Glomerular visceral epithelial cell (primary cell): ENCODE measurements around the gene MTX1.
A peak's percentile ranks its signal among the peaks of the same experiment; 100 is the strongest.
"Not testable (repeated sequence)": the region's sequence is repeated elsewhere in the genome, so short reads cannot be mapped to it uniquely, and the experiment has no call there.

Source experiments
- DNase-seq: peaks from one replicate; pipeline ENCODE4 v3.0.0-alpha.2; 2016; ENCODE audit errors: extremely low spot score

MTX1 gene

DNA sequence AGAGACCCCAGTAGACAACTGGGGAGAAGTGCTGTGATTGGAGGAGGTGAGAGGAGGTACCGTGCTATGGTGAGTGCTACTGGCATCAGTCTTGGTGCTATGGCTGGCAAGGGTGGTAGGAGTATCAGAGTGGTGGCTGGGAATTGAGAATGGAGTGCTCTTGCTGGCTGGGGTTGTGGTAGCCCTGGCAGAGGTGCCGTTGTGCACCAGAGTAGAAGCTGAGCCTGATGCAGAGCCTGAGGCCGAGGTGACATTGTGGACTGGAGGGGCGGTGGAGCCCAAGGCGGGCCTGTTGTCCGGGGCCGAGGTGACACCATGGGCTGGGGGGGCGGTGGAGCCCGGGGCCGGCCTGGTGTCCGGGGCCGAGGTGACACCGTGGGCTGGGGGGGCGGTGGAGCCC, 20.2 kb upstream of the MTX1 start:
- no peak for DNase-seq

DNA sequence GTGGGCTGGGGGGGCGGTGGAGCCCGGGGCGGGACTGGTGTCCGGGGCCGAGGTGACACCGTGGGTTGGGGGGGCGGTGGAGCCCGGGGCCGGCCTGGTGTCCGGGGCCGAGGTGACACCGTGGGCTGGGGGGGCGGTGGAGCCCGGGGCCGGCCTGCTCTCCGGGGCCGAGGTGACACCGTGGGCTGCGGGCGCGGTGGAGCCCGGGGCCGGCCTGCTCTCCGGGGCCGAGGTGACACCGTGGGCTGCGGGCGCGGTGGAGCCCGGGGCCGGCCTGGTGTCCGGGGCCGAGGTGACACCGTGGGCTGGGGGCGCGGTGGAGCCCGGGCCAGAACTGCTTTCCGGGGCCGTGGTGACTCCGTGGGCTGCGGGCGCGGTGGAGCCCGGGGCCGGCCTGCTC, 18.6 kb upstream of the MTX1 start:
- not testable (repeated sequence) for DNase-seq

DNA sequence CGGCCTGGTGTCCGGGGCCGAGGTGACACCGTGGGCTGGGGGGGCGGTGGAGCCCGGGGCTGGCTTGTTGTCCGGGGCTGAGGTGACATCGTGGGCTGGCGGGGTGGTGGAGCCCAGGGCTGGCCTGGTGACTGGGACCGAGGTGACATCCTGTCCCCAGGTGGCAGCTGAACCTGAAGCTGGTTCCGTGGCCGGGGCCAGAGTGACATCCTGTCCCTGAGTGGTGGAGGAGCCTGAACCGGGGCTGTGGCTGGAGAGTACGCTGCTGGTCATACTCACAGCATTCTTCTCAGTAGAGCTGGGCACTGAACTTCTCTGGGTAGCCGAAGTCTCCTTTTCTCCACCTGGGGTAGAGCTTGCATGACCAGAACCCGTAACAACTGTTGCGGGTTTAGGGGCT, 16.6 kb upstream of the MTX1 start:
- no peak for DNase-seq

DNA sequence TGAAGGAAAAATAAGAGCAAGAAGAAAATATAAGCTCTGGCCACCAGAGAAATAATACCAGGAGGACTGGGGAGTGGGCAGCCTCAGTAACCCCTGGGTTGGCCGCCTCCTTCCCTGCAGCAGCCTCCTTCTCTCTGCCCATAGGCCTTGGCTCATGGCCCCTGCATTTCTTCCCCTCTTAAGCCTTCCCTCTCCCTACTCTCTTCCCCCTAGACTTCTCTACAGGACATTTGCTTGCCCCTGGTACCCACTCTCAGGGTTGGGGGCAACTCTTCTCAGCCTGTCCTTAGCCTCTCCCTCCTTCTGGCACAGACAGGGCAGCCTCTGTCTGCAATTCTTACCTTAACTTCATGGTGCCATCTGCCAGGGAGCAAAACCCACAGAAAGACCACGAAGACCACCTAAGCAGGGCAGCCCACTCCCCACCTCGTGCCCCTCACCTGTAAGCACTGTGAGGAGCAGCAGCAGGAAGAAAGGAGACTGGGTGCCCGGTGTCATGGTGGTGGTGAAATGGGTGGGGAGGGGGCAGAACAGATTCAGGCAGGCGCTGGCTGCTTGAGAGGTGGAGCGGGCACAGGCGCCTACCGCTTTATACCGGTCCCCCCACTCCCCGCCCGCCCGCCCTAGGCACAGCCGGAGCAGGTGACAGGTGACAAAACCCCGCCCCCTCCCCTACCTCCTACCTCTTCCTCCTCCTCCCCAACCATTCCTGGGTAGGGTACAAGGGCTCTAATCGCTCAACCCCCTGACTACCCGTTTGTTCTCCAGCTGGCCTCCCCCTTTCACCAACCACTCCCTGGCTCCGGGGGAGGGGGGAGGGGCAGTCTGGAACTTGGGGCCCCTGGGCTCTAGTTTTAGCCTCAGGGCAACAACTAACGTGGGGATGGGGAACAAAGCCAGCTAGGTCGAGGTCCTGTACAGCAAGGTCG, 15.9 kb upstream of the MTX1 start:
- DNase-seq = no peak

DNA sequence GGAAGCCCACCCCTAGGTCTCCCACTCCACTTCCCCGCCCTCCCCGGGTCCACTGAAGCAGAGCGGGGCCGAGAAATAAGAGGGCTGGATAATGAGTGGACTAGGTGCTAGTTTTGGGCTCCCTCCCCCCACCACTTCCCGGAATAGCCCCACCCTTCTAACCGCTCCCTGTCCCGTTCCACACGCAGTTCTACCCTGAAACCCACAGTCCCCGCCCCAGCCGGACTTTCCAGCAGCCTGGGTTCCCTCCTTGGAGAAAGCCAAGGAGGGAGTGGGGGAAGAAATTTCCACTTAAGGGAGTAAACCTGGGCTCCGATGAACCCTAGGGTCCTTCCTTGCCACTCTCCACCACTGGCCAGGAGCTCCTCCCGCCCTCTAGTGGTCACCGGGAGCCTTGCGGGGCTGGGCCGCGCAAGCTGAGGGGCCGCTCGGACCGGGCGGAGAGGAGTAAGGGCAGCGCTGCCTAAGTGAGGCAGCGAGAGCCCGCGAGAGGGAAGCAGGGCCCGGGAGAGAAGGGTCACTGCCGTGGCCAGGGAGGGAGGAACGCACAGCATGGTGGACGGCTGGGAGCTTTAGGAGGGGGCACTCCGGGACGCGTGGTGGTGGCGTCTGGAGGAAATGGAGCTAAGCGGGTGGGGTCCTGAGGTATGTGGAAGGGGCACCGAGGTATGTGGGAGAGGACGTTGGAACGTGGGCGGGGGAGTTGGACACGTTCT, 15.1 kb upstream of the MTX1 start:
- DNase-seq = peak; percentile 96

DNA sequence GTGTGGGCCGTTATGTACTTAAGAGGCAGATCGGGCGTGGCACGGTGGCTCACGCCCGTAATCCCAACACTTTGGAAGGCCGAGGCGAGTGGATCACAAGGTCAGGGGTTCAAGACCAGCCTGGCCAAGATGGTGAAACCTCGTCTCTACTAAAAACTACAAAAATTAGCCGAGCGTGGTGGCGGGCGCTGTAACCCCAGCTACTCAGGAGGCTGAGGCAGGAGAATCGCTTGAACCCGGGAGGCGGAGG, 14.6 kb upstream of the MTX1 start:
- DNase-seq = not testable (repeated sequence)

DNA sequence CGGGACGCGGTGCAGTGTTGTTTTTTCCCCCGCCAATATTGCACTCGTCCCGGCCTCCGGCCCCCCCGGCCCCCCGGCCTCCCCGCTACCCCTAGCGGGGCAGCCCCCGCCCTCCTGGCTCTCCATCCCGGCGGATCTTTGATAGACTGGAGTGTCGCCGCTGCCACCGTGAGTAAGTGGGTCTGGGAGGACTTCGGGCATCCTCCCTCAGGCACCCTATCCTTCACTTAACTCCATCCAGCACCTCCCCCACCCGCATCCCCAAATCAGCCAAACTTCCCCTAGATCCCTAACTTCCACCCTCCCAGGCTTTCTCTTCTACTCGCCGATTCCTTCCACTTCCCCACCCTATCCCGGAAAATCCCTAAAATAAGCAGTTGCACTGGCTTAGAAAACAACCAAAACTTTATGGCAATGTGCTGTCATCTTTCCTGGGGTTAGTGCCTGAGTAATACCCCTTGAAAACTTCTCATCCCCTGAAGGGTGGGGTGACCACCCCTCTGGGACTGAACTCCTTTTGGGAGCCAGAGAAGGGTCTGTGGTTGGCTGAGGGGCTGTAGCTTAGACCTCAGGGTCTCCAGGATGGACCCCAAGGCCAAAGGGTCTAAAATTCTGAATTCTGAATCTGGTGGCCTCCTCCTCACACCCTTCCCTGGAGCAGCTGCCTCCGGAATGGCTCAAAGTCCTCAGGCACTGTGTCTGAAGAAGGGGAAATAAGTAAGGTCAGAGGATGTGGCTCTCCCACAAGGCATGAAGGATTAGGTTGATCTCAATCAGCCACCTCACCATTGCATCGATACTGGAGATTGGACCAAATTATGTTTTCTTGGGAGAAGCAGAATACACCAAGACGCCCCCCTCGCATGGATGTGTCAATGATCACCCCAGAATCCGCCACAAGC, 13.0 kb upstream of the MTX1 start:
- DNase-seq = no peak

DNA sequence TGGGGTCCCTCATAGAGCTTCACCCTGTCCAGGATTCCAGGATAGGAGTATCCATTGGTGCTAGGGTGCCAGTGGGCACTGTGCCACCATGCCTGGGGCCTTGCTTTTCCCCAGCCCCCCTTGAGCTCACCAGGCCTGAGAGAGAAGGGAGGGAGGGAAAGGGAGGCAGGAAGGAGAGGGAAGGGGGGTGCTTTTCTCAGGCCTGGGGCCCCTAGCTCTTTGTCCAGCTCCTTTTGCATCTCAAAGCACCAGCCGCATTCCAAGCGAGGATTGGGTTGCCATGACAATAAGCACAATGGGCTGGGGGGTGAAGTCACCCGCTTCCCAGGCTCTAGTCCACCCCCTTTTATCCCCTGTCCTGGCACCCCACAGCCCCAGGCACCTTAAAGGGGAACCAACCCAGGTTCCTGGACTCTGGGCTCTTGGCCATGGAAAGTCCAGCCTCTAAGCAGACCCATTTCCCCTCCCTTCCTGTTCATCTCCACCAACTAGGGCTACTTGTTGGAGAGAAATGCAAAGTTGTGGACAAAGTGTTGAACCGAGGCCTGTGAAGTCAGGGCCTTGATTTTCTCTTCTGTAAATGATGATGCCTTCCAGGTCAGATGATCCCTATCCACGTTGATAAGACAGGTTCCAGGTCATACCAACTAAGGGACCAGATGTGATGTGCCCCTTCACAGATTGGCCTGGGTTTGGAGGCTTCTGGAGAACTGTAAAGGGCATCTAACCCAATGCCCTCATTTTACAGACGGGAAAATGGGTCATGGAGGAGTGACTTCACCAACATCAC, 12.2 kb upstream of the MTX1 start:
- peak; percentile 22 for DNase-seq

DNA sequence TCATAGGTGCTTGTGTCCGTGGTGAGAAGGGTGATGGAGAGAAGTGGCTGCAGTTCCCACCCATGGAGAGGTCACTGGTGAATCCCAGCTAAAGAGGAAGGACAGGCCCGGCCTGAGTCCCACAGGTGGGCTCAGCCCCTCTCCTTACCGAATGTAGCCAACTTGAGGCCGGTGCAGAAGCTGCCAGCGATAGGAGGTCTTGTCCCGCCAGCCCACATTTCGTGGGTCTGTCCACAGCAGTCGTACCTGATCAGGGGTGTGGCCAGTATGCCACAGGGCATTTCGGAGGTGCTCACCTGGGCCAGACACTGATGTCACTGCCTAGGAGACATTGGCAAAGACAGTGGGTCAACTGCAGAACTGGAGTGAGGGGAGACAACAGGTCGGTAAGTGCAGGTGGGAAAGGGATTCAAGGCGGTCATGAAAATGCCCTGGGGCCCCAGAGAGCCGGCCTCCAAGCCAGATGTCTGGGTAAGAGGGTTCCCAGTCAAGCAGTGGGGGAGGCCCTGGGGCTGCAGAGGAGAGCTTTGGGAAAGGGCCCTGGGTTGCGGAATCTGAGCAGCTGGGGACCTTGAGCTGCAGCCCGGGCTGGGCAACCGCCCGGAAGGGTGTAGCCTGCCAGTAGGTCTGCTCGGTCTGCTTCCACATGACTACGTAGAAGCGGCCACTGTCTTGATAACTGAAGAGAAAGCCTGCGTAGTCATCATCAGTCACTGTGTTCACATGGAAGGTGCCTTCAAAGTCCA, 11.4 kb upstream of the MTX1 start:
- DNase-seq = no peak

DNA sequence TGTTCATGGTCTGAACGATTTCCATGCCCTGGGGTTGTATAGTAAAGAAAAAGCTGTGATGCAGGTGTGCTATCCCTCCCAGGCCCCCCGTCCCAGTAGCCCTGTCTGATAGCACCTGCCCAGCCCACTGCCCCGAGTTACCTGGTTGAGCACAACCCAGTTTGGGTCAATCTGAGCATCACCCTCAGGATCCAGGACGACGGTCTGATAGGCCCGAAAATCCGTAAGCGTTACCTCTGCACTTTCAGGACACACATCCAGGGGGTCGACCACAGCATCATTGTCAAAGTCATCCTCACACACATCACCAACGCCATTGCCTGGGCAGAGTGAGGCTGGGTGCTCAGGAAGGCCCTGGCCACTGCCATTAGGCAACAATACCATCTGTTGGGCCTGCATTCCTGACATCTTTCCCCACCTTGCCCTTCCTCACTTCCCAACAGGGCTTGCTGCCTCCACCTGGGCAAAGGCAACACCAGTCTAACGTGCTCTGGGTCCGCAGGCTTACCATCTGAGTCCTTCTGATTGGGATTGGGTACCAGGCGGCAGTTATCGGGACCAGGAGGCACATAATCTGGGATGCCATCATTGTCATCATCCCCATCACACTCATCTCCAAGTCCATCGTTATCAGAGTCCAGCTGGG, 10.5 kb upstream of the MTX1 start:
- no peak for DNase-seq

DNA sequence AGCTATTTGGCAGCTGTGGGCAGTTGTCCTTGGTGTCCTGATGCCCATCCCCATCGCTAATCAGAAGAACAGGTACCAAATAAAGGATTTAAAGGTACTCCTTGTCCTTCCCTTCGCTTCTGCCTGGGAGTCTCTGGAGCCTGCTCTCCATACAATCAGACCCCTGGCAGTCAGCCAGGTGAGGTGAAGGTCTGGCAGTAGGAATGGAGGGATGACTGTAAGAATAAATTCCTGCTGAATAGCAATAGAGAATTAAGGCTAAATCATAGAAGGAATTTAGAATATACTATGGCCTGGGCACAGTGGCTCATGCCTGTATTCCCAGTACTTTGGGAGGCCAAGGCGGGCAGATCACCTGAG, 10.0 kb upstream of the MTX1 start:
- no peak for DNase-seq

DNA sequence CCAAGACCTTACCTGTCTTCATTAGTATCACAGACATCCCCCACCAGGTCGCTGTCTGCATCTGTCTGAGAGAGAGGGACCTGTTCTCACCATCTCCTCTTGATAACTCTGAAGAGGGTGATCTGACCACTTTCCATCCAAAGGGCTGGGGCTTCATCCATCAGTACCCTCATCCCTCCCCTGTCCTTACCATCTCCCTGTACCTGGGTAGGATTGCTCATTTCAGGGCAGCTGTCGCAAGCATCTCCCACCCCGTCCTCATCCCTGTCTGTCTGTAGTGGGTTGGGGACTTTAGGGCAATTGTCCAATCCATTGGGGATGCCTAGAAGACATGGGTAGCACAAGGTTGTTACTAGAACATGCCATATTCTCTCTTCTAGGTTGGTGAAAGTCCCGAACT, 8.7 kb upstream of the MTX1 start:
- DNase-seq = no peak

DNA sequence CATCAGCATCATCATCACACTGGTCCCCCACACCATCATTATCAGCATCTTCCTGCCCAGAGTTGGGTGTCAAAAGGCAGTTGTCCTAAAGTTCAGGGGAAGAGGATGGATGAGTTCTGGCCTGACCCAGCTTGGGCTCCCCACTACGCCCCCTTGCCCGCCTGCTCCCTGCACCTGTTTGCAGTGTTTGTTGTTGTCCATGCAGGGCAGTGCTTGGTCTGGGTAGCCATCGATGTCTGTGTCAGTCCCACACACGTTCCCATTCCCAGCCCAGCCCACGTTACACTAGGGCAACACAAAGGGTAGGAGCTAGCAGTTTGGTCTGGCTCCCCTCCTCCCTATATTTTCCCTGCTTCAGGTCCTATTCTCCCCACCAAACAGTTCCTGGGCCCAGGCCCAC, 7.6 kb upstream of the MTX1 start:
- no peak for DNase-seq

DNA sequence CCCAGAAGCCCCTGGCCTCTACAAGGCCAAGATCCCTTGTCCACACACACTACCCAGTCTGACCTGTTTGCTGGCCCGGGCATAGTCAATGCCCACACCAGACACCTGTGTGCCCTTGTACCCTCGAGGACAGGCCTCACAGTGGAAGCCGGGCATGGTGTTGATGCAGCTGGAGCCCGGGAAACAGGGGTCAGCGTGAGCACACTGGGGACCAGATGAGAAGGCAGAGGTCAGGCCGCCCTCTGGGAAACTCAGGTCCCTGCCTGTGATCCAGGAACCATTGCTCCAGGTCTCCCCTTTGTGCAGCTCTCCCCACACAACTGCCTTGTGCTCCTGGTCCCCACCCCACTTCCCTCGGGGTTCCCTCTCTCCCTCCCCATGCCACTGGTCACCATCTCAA, 6.3 kb upstream of the MTX1 start:
- no peak for DNase-seq

DNA sequence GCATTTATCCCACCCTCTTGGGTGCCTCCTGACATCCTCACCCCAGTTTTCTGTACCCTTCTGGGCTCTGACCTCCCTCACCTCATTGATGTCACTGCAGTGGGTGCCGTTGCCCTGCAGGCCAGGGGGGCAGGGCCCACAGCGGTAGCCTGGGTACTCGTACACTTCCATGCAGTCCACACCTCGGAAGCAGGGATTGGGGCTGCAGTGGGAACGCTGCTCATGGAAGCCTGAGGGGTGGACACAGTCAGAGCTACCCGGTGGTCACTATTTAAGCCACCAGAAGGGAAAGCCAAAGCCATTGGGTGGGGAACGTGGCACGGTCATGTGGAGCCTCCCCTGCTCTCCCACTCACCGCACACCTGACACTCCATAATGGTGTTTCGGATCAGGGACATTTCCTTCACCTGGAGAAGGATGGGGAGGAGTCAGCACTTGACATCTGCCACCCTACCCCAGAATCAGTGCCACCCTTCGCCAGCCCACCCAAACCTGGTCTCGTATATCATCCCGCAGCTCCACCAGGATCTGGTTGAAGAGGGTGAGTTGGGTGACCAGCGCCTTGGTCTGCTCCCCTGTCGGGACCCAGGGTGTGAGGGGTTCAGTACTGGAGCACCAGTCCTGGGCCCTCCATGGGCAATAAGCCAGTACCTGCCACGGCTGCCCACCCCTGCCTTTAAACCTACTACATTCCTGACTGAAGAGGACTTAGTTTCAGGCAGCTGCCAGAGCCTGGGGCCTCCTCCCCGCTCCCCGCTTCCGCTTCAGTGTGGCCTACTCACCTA, 5.6 kb upstream of the MTX1 start:
- DNase-seq = no peak

DNA sequence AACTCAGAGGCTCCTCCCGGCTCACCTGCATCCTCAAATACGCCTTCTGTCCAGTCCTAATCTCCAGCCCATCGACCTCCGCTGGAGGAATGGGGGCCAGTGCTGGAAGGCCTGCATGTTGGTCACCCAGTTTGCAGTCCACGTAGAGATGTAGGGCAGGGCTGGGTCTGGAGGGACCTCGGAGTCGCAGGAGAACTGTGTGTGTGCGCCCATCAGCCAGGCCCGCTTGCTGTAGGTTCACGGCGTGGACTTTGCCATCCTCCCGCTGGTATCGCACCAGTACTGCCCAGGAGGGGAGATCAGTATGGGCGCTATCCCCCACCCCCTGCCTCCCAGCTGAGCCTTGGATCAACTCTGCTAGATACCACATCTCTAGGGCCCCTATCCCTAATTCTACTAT, 3.5 kb upstream of the MTX1 start:
- no peak for DNase-seq

DNA sequence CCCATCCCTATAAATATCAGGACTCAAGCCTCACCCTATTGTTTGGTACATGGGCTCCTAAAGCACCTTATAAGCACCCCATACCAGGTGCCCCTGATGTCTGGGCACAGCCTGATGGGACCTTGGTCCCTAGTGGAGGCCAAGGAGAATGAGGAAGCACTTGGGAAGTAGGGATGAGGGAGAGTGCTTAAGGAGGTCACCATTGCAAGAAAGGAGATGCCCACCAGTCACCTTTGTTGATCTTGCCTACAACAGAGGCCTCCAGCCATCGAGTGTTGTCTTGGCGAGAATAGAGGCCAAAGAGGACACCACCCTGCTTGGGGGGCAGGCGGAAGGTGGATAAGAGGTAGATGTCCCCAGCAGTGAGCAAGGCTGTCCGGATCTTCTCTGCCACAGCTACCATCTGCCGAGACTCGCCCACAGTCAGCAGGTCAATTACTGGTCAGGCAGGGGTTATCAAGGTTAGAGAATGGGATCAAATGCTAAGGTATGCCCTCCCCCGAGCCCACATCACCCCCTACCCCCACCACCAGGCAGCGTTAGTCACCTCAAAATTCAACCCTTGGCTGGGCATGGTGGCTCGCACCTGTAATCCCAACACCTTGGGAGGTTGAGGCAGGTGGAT, 2.4 kb upstream of the MTX1 start:
- DNase-seq = no peak

DNA sequence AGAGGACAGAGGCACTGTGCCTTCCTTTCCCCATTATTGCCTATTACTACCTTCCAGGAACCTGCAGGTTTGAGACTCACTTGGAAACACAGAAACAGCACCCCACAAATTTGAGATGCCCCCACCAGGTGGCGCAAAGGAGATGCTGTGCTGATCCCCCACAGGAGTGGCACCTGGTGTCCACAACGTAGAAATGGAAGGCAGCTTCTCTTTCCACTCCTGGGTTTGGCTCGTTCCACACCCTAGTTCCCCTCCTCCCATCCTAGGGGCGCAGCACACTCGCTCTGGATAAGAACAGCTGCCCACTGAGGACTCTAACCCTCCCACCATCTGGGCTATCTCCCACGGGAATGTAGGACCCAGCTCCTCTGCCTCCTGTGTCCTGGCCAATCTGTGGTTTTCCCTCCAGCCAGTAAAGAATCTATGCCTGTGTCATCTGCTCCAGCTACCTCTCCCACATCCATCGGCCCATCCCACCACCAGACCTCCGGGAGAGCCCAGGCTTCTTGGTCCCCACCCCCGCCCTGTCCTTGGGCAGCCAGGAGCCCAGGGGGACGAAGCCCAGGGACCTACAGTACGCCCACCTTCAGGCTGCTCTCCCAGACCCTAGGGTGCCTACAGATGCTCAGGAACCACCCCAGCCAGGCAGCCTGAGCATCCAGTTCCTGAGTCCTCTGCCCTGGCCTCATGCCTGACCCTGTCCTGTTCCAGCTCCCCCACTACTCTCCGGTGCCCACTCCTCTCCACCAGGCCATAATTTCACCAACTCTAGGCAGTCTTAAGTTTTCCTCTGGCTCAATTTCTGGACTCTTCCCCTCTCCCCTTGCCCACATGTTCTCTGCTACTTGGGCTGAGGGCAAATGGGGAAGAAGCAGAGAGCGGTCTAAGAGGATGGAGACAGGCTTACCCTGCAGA, 1.3 kb upstream of the MTX1 start:
- DNase-seq = peak; percentile 88
